A549 (cell line): ENCODE results near the gene PTGES3L. TPM values are rescaled to one million over a fixed set of nuclear protein-coding genes. Genes with fewer than 3 reads are reported as not detected.
A peak's percentile ranks its signal among the peaks of the same experiment; 100 is the strongest.

Experiments used
- ATAC-seq, 2 experiments: fragments of 200-7000 bp in 1 of 2; fragments of >200 bp in 1 of 2; cut with Nextera tagmentation in 1 of 2; cut with Tn5 transposase in 1 of 2; 3 replicates each; pipeline versions ENCODE4 v1.8.0 to v1.9.1; 2018 to 2020; ENCODE audit warnings: mild to moderate bottlenecking in 1 of 2, moderate library complexity in 1 of 2
- CTCF ChIA-PET: fragments of 300-600 bp; sonication (Branson Sonifier 250); formaldehyde crosslinking; extraction: SDS; loops from one replicate; lab custom pipeline; 2021; ENCODE audit warnings: antibody characterized with exemption, inconsistent platforms; lab: Yijun Ruan, JAX
- POLR2A ChIA-PET: fragments of 350-600 bp; formaldehyde crosslinking; extraction: SDS; loops from one replicate; lab custom pipeline; 2021; ENCODE audit warnings: antibody characterized with exemption, inconsistent platforms; lab: Yijun Ruan, JAX
- DNase-seq, 2 experiments: peaks; one replicate each; pipeline versions ENCODE4 v3.0.0 to v3.0.0-alpha.2; 2011 to 2016; ENCODE audit warnings: low read depth in 1 of 2, low spot score in 1 of 2
- FAIRE-seq: peaks from 2 replicates; lab custom pipeline; 2011; peaks lifted over from hg19 to GRCh38; lab: Jason Lieb, UNC
- H3K27ac ChIP-seq, 2 experiments: fragments of >200 bp; sonication (Bioruptor Twin); formaldehyde crosslinking; 3 replicates each; pipeline ENCODE4 v1.5.1; 2016 to 2017
- H3K4me1 ChIP-seq: fragments of >200 bp; sonication (Bioruptor Twin); formaldehyde crosslinking; 3 replicates; pipeline ENCODE4 v1.6.1; 2016
- H3K4me2 ChIP-seq: fragments of >200 bp; sonication (Bioruptor Twin); formaldehyde crosslinking; 3 replicates; pipeline ENCODE4 v1.6.1; 2016
- H3K4me3 ChIP-seq: fragments of >200 bp; sonication (Bioruptor Twin); formaldehyde crosslinking; 3 replicates; pipeline ENCODE4 v1.5.1; 2016
- H3K9me3 ChIP-seq: fragments of >200 bp; sonication (Bioruptor Twin); formaldehyde crosslinking; 3 replicates; pipeline ENCODE4 v1.6.1; 2016
- BCL3 ChIP-seq: fragments of >200 bp; sonication (Bioruptor Twin); formaldehyde crosslinking; IDR thresholded peaks from 3 replicates; pipeline ENCODE4 v1.6.1; 2016
- CHD2 ChIP-seq: fragments of 150-350 bp; IDR thresholded peaks from 2 replicates; pipeline ENCODE4 v1.6.1; 2014; ENCODE audit warnings: low read length; ENCODE audit not compliant: partially characterized antibody
- E2F6 ChIP-seq: IDR thresholded peaks from 2 replicates; pipeline ENCODE4 v1.6.1; 2012; ENCODE audit warnings: low read depth, borderline replicate concordance
- EHMT2 ChIP-seq: fragments of 200-600 bp; sonication (generic); IDR thresholded peaks from 2 replicates; pipeline ENCODE4 v1.6.1; 2016; ENCODE audit warnings: antibody characterized with exemption, low read depth, mild to moderate bottlenecking, moderate library complexity
- FOSB ChIP-seq: fragments of 250-450 bp; sonication (Bioruptor Pico); IDR thresholded peaks from 2 replicates; pipeline ENCODE4 v1.5.0; 2020; ENCODE audit warnings: mild to moderate bottlenecking, moderate library complexity
- HDAC2 ChIP-seq: fragments of 200-600 bp; sonication (generic); IDR thresholded peaks from 2 replicates; pipeline ENCODE4 v1.6.1; 2016
- HOXB5 ChIP-seq: fragments of 250-450 bp; sonication (Bioruptor Pico); IDR thresholded peaks from 2 replicates; pipeline ENCODE4 v1.5.0; 2020; ENCODE audit warnings: mild to moderate bottlenecking, moderate library complexity
- MAZ ChIP-seq: fragments of 150-350 bp; IDR thresholded peaks from 2 replicates; pipeline ENCODE4 v1.6.1; 2014; ENCODE audit warnings: antibody characterized with exemption, low read depth, low read length, borderline replicate concordance
- NPAS2 ChIP-seq: fragments of 250-450 bp; sonication (Bioruptor Pico); IDR thresholded peaks from 2 replicates; pipeline ENCODE4 v1.8.0; 2022; ENCODE audit warnings: mild to moderate bottlenecking, moderate library complexity, borderline replicate concordance
- POLR2A ChIP-seq: IDR thresholded peaks from 2 replicates; pipeline ENCODE4 v1.6.1; 2012; ENCODE audit warnings: mild to moderate bottlenecking, low read length
- POLR2AphosphoS2 ChIP-seq: conservative IDR thresholded peaks from 2 replicates; pipeline ENCODE4 v1.6.1; 2012; ENCODE audit warnings: low read length, improper control_type of control experiment, inconsistent platforms
- REST ChIP-seq: fragments of 200-600 bp; sonication (generic); IDR thresholded peaks from 2 replicates; pipeline ENCODE4 v1.6.1; 2016; ENCODE audit warnings: antibody characterized with exemption, mild to moderate bottlenecking, moderate library complexity
- RNF2 ChIP-seq: fragments of 200-600 bp; sonication (generic); IDR thresholded peaks from 2 replicates; pipeline ENCODE4 v1.6.1; 2016; ENCODE audit warnings: low read depth, mild to moderate bottlenecking, antibody characterized with exemption, moderate library complexity, borderline replicate concordance
- TFCP2L1 ChIP-seq: fragments of 250-450 bp; sonication (Bioruptor Pico); IDR thresholded peaks from 2 replicates; pipeline ENCODE4 v1.5.0; 2021; ENCODE audit warnings: mild to moderate bottlenecking
- USF2 ChIP-seq: fragments of 450-650 bp; IDR thresholded peaks from 2 replicates; pipeline ENCODE4 v1.6.1; 2014; ENCODE audit warnings: antibody characterized with exemption
- ZFP36 ChIP-seq: fragments of 450-650 bp; IDR thresholded peaks from 2 replicates; pipeline ENCODE4 v1.6.1; 2014; ENCODE audit warnings: borderline replicate concordance; ENCODE audit not compliant: partially characterized antibody
- ZSCAN20 ChIP-seq: fragments of 250-450 bp; sonication (Bioruptor Pico); IDR thresholded peaks from 2 replicates; pipeline ENCODE4 v1.8.0; 2022; ENCODE audit warnings: mild to moderate bottlenecking, moderate library complexity
- WGBS: methylation state at CpG from one replicate; pipeline ENCODE4 v1.1.6; 2017; ENCODE audit errors: missing lambda C conversion rate; 5-methylcytosine and 5-hydroxymethylcytosine counted together
- polyA plus RNA-seq, 4 experiments: library from polyadenylated mRNA; depleted of rRNA in 3 of 4; stranded (reverse); fragments of >200 nt; fragmentation: RNase III in 1 of 4; extraction: RNeasy Plus Mini Kit Qiagen cat#74134 plus additional on column Dnase treatment in 1 of 4; gene quantifications; 2 replicates in 3 of 4; 3 replicates in 1 of 4; pipeline ENCODE4 v1.2.3, GENCODE V29; 2011 to 2017

Gene PTGES3L
- polyA plus RNA-seq, 2 of the 4 experiments (the other 2 are of a cell fraction), result 1.8 to 3.5 TPM

- TF ChIP-seq REST, result no peak
- no peak for TF ChIP-seq ZFP36
- no peak for TF ChIP-seq E2F6
- no peak for TF ChIP-seq BCL3
- TF ChIP-seq FOSB (CRISPR knock-in tag), result no peak
Observed at GRCh38 chr17:43013296-43013695, 33.4 kb upstream of the PTGES3L start (continued).

GRCh38 chr17:43011728-43012472, 32.0 kb upstream of the PTGES3L start:
- 88% methylated on average over 15 of the region's 15 CpGs for WGBS
- no peaks in the 10 kb centered on the region for H3K9me3 ChIP-seq
- no peak overlapping the region for H3K4me3 ChIP-seq
- H3K4me1 ChIP-seq, result peaks cover 12% of the 10 kb centered on the region; the same call in 2 of the 3 replicates
- no peak overlapping the region for H3K4me2 ChIP-seq
- ChIA-PET POLR2A (interaction anchor here (1.1 to 5.7 kb wide), 2 partner anchors 10 to 13 kb away, joined by 3 to 38 read pairs; partner anchors contain the start of gene RPL27), CTCF (interaction anchor here (0.6 to 3.4 kb wide), 8 partner anchors 9 to 83 kb away, joined by 3 to 20 read pairs (median 4); partner anchors contain the start of genes RND2 and RPL27)
- FAIRE-seq, result no peak
- TF ChIP-seq FOSB (CRISPR knock-in tag) (no peak), TFCP2L1 (CRISPR knock-in tag) (no peak), EHMT2 (no peak), ZSCAN20 (CRISPR knock-in tag) (no peak), HDAC2 (no peak), MAZ (no peak), RNF2 (no peak), HOXB5 (no peak), POLR2A (no peak), USF2 (no peak), NPAS2 (CRISPR knock-in tag) (no peak), POLR2AphosphoS2 (no peak), CHD2 (no peak)
- 0 out of 6 replicates have a peak, but pooled peaks of 1 of the 2 experiments have one; percentile 12 for ATAC-seq
- DNase-seq, result no peak
- no peak overlapping the region for H3K27ac ChIP-seq
